ENCODE data around the gene KATNAL2.
A peak's percentile ranks its signal among the peaks of the same experiment; 100 is the strongest.
"Not testable (repeated sequence)": the region's sequence is repeated elsewhere in the genome, so short reads cannot be mapped to it uniquely, and the experiment has no call there.

Gene KATNAL2

DNA sequence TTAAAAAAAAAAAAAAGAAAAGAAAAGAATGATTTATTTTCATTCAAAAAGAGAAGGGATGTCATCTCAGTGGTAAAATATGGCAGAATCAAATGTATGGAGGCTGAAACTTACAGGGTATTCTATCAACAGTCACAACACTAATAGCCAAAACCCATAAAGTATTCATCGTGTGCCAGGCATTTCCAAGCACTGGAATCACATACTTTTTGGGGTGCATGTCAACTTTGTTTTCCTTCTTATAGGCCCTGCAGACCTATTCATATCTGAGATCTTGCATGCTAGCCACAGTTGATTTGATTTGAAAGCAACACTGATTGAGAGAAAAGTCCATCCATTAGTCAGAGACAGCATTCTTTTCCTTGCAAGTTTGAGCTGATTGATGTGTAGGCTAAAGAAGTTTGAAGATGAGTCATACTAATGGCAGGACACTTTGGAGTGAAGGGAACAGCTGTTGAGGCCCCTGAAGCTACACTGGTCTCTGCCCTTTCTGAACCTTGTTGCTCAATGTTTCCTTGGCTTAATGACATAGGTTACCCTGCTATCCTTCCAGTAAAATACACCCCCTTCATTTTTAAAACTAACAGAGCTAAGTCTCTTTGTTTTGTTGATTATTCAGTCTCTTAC, 22.0 kb downstream of the KATNAL2 start:
- DNase-seq (ENCODE audit: low read depth in 2 of 2), result no peak

DNA sequence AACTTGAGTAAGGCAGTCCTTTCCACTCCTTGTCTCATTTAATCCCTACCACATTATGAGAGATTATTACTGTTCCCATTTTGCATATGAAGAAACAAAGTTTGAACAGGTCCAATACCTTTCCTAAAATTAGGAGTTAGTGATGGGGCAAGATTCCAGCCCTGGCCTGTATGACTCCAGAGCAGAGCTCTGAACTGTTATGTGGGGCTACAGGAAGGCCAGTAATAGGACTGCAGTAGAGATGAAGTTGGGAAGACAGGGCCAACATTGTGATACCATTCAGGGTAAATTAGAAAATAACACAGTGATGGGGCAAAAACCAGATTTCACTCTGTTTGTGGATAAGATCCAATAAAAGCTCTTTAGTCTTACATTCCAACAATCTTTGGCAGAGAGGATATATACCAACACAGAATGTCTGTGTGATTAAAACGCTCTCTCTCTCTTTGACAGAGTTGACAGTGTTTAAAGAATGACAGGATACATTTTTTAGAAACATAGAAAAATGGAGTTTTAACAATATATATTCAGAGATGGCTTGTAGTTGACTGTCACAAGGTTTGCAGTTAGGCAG, 22.7 kb downstream of the KATNAL2 start:
- DNase-seq (ENCODE audit: low read depth in 2 of 2), result no peak

DNA sequence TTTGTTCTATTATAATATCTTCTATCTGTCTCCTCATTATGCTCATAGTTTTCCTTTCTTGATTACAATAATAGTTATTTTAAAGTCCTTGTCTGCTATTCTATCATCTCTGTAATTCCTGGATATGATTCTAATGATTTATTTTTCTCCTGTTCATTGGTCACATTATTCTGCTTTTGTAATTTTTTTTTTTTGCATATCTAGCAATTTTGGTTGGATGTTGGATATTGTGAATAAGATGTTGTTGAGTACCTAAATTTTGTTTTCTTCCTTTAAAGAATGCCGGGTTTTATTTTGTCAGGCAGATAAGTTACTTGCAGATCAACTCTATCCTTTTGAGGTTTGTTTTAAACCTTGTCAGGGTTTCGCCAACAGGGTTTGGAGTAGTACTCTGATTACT, 25.2 kb downstream of the KATNAL2 start:
- DNase-seq (ENCODE audit: low read depth in 2 of 2), result no peak

DNA sequence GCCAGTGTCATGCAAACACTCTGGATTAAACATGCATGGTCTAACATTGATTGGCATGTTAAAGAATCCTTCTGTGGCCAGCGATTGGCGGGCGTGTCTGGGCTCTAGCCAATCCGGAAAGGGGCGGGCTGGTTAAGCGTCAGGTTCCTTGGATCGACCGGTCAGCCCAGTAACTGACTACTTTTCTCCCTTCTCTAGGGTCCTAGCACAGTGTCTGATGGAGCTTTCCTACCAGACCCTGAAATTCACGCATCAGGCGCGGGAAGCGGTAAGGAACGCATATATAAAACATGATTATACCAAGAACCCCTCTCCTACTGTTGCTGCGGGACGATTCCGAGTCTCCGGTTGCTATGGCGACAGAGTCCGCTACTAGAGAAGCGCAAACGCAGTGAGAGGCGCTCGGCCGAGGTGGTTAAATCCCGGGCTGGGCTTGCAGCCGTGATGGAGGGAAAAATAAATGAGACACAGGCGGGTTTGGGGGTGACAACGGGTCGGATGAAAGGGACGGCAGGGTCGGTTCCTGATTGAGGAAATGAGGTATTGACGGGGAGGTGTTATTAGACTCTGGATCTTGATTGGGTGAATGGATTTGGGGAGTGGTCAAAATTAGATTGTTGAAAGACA, 29.4 kb downstream of the KATNAL2 start:
- DNase-seq (ENCODE audit: low read depth in 2 of 2), result peak; percentile 56 to 57

DNA sequence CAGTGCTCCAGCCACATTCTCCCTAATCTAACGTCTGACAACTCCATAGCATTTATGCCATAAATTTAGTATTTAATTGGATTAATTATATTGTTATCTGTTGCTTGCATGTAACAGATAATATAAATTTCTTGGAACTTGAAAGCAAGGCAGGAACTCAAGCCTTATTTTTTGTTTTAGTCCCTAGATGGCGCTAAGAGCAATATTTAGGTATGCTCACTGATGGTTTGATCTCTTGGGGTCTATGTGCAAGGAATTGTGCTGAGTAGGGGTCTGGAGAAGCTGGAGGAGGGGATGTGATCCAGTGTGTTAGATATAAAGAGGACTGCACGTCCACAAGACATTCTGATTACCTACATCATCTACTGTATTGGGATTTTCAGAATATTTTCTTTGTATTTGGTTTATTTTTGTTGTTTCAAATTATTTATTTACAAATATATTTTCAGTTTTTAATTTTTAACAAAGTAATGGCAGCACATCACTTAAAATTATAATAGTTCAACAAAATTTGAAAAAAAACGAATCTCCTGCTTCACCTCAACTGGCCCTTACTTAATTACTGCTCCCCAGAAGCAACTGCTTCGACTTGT, 32.8 kb downstream of the KATNAL2 start:
- DNase-seq (ENCODE audit: low read depth in 2 of 2), result no peak

DNA sequence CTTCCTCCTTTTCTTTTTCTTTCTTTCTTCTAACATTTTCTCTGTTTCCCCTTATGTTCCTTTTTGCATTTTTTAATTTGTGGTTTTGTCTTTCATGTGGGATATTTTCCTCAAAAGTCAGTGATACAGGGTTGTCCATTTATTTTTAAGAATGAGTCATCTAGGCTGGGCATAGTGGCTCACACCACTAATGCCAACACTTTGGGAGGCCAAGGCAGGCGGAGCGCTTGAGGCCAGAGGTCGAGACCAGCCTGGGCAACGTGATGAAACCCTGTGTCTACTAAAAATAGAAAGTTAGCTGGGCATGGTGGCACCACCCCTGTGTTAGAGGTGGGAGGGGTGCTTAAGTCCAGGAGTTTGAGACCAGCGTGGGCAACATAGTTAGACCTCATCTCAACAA, 35.8 kb downstream of the KATNAL2 start:
- DNase-seq (ENCODE audit: low read depth in 2 of 2), result no peak

DNA sequence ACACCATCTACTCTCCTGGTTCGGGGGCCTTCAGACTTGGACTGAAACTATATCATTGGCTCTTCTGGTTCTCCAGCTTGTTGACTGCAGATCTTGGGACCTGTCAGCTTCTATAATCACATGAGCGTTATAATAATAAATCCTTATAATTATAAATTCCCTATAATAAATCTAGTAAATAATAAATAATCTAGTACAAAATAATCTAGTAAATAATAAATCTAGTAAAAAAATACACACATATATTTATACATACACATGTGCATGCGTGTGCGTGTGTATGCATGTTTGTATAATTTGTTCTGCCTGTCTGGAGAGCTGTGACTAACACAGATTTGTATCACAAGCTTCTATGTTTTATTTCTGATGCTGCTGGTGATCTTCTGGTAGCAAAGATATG, 40.8 kb downstream of the KATNAL2 start:
- DNase-seq (ENCODE audit: low read depth in 2 of 2), result no peak

DNA sequence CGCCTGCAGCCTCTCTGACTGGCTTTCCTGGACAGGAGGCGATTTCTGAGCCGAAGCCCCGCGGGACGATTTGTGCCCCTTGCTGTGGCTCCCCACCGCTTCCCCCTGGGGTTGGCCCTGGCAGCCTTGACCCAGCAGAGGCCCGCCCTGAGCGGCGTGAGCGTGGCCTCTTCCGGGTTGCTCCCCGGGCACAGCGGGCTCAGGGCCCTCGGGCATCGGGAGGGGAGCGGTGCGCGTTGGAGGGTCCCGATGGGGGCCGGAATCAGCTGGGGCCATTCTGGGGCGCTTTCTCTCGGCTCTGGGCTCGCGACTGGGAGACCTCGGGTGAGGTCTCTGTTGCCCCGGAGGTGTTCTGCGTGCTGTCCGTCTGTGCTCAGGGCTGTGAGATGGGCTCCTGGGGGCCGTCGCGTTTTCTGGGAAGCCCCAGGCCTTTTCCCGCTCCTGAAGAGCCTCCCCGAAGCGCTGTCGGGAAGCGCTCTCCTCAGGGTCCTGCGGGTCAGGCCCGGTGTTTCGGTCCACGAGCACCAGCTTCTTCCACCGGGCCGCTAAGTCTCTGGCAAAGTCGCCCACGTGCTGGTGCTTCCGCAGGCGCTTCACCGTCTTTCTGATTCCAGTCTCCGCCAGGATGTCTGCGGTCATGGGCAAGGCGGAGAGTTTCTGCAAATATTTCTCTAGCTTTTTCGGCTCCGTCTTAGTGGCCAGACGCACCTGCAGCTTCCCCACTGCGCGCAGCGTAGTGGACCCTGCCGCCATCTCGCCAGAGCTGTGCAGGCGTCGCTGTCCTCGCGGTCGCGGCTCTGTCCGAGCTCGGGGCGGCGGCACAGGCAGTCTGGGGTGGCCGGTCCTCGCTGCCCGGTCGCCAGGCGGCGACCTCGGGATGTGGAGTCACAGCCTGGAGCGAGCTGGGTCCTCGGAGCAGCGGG, 46.5 kb downstream of the KATNAL2 start:
- DNase-seq (ENCODE audit: low read depth in 2 of 2), result not testable (repeated sequence)

DNA sequence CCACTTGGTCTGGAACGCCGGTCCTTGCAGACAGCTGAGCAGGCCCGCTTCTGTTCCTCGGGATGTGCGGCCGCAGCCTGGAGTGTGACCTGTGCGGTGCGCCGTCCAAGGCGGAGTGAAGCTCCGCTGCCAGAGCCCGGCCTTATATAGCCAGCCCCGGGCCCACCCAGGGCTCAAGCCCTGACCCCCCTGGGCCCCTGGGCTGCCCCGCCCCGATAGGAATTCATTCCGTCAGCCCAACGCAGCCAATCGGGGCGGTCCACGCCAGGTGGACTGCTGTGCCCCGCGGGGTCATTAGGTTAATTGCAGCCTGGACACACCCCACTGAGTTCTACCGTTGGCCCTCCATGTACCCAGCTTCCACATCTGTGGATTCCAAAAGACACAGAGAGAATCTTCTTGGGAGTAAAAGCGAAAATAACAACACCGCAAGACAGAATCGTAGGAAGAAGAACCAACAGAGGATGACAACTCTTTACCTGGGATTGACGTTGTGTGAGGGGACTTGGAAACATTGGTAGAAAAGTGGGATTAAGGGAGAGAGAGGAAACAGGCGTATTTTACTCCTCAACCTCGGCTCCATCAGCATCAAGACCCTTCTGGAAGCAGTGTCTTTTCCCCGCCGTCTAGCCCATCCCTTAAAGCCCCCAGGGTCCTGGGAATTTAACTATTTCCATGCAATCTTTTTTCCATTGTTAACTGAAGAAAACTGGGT, 47.3 kb downstream of the KATNAL2 start:
- DNase-seq (ENCODE audit: low read depth in 2 of 2), result not testable (repeated sequence)

DNA sequence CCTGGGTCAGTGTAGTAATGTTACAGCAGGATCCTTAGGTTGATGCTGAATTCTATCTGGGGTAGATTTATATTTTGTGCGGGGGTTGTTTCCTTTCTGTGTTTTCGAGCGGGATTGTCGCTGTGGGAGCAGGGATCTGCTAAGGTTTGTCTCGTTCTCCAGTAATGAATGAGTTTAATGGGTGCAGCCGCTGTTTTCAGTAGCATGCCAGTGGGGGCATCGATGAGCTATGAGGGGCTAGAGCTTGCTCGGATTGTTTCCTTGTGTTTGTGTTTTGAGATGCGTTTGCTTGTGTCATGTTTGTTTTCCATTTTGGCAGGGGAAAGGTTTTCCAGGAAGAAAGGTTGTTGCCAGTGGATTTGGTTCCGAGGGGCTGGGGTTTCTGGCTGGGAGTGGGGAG, 48.9 kb downstream of the KATNAL2 start:
- not testable (repeated sequence) for DNase-seq (ENCODE audit: low read depth in 2 of 2)

DNA sequence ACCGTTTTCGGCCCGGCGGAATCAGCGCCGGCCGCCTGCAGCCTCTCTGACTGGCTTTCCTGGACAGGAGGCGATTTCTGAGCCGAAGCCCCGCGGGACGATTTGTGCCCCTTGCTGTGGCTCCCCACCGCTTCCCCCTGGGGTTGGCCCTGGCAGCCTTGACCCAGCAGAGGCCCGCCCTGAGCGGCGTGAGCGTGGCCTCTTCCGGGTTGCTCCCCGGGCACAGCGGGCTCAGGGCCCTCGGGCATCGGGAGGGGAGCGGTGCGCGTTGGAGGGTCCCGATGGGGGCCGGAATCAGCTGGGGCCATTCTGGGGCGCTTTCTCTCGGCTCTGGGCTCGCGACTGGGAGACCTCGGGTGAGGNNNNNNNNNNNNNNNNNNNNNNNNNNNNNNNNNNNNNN, 52.1 kb downstream of the KATNAL2 start:
- not testable (repeated sequence) for DNase-seq (ENCODE audit: low read depth in 2 of 2)

DNA sequence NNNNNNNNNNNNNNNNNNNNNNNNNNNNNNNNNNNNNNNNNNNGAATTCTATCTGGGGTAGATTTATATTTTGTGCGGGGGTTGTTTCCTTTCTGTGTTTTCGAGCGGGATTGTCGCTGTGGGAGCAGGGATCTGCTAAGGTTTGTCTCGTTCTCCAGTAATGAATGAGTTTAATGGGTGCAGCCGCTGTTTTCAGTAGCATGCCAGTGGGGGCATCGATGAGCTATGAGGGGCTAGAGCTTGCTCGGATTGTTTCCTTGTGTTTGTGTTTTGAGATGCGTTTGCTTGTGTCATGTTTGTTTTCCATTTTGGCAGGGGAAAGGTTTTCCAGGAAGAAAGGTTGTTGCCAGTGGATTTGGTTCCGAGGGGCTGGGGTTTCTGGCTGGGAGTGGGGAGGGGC, 102.5 kb downstream of the KATNAL2 start:
- not testable (repeated sequence) for DNase-seq (ENCODE audit: low read depth in 2 of 2)

DNA sequence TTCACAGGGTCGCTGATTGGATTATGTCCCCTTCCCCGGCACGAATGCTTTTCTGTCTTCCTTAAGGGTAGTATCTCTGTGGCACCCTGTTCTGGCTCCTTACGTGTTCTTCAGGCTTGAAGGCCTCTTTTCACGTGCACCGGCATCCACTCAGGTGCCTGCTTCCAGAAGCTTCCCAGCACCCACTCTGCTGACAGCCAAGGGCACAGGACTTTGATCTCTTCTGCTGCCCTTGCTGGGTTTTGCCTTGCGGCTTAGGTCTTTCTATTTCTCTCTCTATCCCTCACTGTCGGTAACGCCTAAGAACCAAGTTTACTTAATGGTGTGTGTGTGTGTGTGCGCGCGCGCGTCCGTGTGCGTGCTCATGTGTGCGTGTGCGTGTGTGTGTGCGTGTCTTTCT, 103.4 kb downstream of the KATNAL2 start:
- DNase-seq (ENCODE audit: low read depth in 2 of 2), result not testable (repeated sequence)

DNA sequence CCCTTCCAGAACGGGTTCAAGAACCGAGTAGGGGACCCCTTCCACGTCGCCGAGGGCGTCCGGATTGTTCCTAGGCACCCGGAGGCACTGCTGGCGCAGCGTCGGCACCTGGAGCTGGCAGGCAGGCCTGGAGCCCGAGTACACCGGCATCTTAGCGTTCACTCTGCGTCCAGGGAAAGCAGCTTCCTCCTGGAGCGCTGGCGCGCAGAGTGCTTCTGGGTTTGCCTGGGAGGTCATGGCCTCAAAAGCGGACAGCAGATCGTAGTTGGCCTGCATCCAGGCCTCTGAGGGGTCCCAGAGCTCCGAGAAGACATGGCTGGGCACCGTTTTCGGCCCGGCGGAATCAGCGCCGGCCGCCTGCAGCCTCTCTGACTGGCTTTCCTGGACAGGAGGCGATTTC, 105.4 kb downstream of the KATNAL2 start:
- DNase-seq (ENCODE audit: low read depth in 2 of 2), result not testable (repeated sequence)

DNA sequence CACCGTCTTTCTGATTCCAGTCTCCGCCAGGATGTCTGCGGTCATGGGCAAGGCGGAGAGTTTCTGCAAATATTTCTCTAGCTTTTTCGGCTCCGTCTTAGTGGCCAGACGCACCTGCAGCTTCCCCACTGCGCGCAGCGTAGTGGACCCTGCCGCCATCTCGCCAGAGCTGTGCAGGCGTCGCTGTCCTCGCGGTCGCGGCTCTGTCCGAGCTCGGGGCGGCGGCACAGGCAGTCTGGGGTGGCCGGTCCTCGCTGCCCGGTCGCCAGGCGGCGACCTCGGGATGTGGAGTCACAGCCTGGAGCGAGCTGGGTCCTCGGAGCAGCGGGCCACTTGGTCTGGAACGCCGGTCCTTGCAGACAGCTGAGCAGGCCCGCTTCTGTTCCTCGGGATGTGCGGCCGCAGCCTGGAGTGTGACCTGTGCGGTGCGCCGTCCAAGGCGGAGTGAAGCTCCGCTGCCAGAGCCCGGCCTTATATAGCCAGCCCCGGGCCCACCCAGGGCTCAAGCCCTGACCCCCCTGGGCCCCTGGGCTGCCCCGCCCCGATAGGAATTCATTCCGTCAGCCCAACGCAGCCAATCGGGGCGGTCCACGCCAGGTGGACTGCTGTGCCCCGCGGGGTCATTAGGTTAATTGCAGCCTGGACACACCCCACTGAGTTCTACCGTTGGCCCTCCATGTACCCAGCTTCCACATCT, 106.5 kb downstream of the KATNAL2 start:
- DNase-seq (ENCODE audit: low read depth in 2 of 2), result not testable (repeated sequence)

DNA sequence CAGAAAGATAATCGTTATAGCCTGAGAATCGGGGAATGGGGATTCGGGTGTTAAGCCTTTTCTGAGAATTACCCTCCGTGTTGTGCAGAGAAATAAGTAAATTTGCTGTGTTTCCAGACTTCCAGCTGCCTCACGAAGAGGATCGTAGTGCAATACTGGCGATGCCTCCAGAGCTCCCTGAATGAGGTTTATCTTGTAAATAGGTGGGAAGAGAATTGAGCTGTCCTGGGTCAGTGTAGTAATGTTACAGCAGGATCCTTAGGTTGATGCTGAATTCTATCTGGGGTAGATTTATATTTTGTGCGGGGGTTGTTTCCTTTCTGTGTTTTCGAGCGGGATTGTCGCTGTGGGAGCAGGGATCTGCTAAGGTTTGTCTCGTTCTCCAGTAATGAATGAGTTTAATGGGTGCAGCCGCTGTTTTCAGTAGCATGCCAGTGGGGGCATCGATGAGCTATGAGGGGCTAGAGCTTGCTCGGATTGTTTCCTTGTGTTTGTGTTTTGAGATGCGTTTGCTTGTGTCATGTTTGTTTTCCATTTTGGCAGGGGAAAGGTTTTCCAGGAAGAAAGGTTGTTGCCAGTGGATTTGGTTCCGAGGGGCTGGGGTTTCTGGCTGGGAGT, 108.3 kb downstream of the KATNAL2 start:
- not testable (repeated sequence) for DNase-seq (ENCODE audit: low read depth in 2 of 2)

DNA sequence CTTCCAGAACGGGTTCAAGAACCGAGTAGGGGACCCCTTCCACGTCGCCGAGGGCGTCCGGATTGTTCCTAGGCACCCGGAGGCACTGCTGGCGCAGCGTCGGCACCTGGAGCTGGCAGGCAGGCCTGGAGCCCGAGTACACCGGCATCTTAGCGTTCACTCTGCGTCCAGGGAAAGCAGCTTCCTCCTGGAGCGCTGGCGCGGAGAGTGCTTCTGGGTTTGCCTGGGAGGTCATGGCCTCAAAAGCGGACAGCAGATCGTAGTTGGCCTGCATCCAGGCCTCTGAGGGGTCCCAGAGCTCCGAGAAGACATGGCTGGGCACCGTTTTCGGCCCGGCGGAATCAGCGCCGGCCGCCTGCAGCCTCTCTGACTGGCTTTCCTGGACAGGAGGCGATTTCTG, 111.3 kb downstream of the KATNAL2 start:
- not testable (repeated sequence) for DNase-seq (ENCODE audit: low read depth in 2 of 2)

DNA sequence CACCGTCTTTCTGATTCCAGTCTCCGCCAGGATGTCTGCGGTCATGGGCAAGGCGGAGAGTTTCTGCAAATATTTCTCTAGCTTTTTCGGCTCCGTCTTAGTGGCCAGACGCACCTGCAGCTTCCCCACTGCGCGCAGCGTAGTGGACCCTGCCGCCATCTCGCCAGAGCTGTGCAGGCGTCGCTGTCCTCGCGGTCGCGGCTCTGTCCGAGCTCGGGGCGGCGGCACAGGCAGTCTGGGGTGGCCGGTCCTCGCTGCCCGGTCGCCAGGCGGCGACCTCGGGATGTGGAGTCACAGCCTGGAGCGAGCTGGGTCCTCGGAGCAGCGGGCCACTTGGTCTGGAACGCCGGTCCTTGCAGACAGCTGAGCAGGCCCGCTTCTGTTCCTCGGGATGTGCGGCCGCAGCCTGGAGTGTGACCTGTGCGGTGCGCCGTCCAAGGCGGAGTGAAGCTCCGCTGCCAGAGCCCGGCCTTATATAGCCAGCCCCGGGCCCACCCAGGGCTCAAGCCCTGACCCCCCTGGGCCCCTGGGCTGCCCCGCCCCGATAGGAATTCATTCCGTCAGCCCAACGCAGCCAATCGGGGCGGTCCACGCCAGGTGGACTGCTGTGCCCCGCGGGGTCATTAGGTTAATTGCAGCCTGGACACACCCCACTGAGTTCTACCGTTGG, 112.4 kb downstream of the KATNAL2 start:
- DNase-seq (ENCODE audit: low read depth in 2 of 2), result not testable (repeated sequence)

DNA sequence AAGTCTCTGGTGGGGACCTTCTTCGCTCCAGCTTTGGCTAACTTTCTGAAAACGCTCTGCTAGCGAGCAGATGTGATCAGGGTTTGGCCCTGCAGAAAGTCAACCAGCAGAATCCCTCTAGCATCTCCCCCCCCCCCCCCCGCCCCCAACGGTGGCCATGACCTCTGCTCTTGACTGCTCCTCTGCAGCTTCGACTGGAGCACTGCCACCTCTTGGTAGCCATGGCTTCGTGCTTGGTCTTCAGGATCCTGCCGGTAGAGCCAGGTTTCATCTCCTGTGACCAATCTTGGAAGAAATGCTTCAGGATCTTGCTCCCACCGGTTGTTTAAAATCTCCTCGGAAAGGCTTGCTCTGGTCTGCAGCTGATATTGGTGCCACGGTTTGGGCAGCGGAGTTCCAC, 113.5 kb downstream of the KATNAL2 start:
- not testable (repeated sequence) for DNase-seq (ENCODE audit: low read depth in 2 of 2)

DNA sequence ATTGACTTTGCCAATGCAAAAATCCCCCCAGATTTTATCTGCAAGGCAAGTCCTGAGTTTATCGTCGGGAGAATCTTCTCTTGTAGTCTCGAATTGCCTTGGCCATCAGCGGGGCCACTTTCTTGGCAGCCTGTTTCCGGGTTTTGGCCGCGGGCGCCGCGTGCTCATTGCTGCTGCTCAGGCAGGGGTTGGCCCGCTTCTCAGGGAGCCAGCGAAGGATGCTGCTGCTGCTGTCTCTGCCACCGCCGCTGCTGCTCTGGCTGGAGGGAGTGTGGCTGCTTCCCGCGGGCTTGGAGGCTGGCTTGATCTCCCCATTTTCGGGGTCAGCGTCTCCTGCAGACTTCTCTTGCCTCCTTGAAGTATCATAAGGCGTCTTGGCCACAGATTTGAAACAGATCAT, 115.5 kb downstream of the KATNAL2 start:
- DNase-seq (ENCODE audit: low read depth in 2 of 2), result no peak

Data from stimulated activated CD8-positive, alpha-beta memory T cell treated with anti-CD3 and anti-CD28 coated beads, Interleukin-15, amount 100 ng/mL, for 48 hours (primary cell).